Germinal center (tissue), 1 donor: ENCODE measurements around the gene PPP1R1C.
"Not testable (repeated sequence)": the region's sequence is repeated elsewhere in the genome, so short reads cannot be mapped to it uniquely, and the experiment has no call there.

Experiments used
- DNase-seq: peaks from one replicate; pipeline ENCODE4 v3.0.0; 2012; ENCODE audit warnings: mixed read lengths, low spot score

The PPP1R1C gene

GRCh38 chr2:182015334-182016109 is 29.9 kb downstream of the PPP1R1C start:
- no peak for DNase-seq

GRCh38 chr2:182018218-182018617 is 32.6 kb downstream of the PPP1R1C start:
- no peak for DNase-seq

- DNase-seq = no peak
Measured at GRCh38 chr2:182019731-182020130, 34.1 kb downstream of the PPP1R1C start.

GRCh38 chr2:182020286-182021070 is 34.8 kb downstream of the PPP1R1C start:
- DNase-seq = peak; percentile 8

GRCh38 chr2:182023235-182023634 is 37.6 kb downstream of the PPP1R1C start:
- DNase-seq = no peak

GRCh38 chr2:182030875-182031274 is 45.2 kb downstream of the PPP1R1C start:
- not testable (repeated sequence) for DNase-seq

- DNase-seq = no peak
Measured at GRCh38 chr2:182031956-182032355, 46.3 kb downstream of the PPP1R1C start.

- no peak for DNase-seq
Measured at GRCh38 chr2:182033449-182033848, 47.8 kb downstream of the PPP1R1C start.

- DNase-seq = no peak
Measured at GRCh38 chr2:182038576-182038975, 52.9 kb downstream of the PPP1R1C start.

GRCh38 chr2:182043021-182043420 is 57.4 kb downstream of the PPP1R1C start:
- no peak for DNase-seq

GRCh38 chr2:182043861-182044260 is 58.2 kb downstream of the PPP1R1C start:
- no peak for DNase-seq

- no peak for DNase-seq
Measured at GRCh38 chr2:182047544-182047943, 61.9 kb downstream of the PPP1R1C start.

- no peak for DNase-seq
Measured at GRCh38 chr2:182048088-182048487, 62.4 kb downstream of the PPP1R1C start.

- no peak for DNase-seq
Measured at GRCh38 chr2:182048621-182049020, 63.0 kb downstream of the PPP1R1C start.

GRCh38 chr2:182049372-182050148 is 63.9 kb downstream of the PPP1R1C start:
- DNase-seq = no peak

GRCh38 chr2:182050333-182051135 is 64.9 kb downstream of the PPP1R1C start:
- DNase-seq = no peak

- no peak for DNase-seq
Measured at GRCh38 chr2:182055993-182056392, 70.3 kb downstream of the PPP1R1C start.

- DNase-seq = no peak
Measured at GRCh38 chr2:182057002-182057401, 71.3 kb downstream of the PPP1R1C start.

GRCh38 chr2:182058056-182058455 is 72.4 kb downstream of the PPP1R1C start:
- no peak for DNase-seq

- DNase-seq = no peak
Measured at GRCh38 chr2:182061739-182062138, 76.1 kb downstream of the PPP1R1C start.

GRCh38 chr2:182062329-182062972 is 76.8 kb downstream of the PPP1R1C start:
- no peak for DNase-seq
